ENCODE results near the gene ZNF185. TPM values are rescaled to one million over a fixed set of nuclear protein-coding genes. Genes with fewer than 3 reads are reported as not detected.

Gene ZNF185
- total RNA-seq, 1 donor from 2014 or later, result not detected

- intact Hi-C loops (cut with DNase I), result no loop called here
- Histone ChIP-seq H3K27ac (no peak overlapping the region), H3K4me1 (no peaks in the 10 kb centered on the region), H3K4me3 (no peak overlapping the region), H3K9me3 (no peaks in the 10 kb centered on the region), H3K36me3 (no peaks in the 10 kb centered on the region), H3K27me3 (no peaks in the 10 kb centered on the region)
- no peak for TF ChIP-seq CTCF (IDR thresholded peaks at IDR 0.05)
- no peak for DNase-seq (ENCODE audit: low spot score in 2 of 2)
Measured at GRCh38 chrX:152913346-152913745, 15.5 kb downstream of the ZNF185 start.

GRCh38 chrX:152913910-152914309 lies 16.0 kb downstream of the ZNF185 start:
- Histone ChIP-seq H3K27ac (no peak overlapping the region), H3K4me1 (no peaks in the 10 kb centered on the region), H3K36me3 (no peaks in the 10 kb centered on the region), H3K27me3 (no peaks in the 10 kb centered on the region), H3K4me3 (no peak overlapping the region), H3K9me3 (no peaks in the 10 kb centered on the region)
- no peak for TF ChIP-seq CTCF (IDR thresholded peaks at IDR 0.05)
- intact Hi-C loops (cut with DNase I), result no loop called here
- no peak for DNase-seq (ENCODE audit: low spot score in 2 of 2)

GRCh38 chrX:152915541-152916241 lies 17.8 kb downstream of the ZNF185 start:
- Histone ChIP-seq H3K36me3 (no peaks in the 10 kb centered on the region), H3K9me3 (no peaks in the 10 kb centered on the region), H3K4me1 (no peaks in the 10 kb centered on the region), H3K27ac (no peak overlapping the region), H3K4me3 (no peak overlapping the region), H3K27me3 (no peaks in the 10 kb centered on the region)
- TF ChIP-seq CTCF (IDR thresholded peaks at IDR 0.05), result peak in 1 of 3 experiments; percentile 39
- no peak for DNase-seq (ENCODE audit: low spot score in 2 of 2)
- intact Hi-C loops (cut with DNase I), result no loop called here

- Histone ChIP-seq H3K27me3 (no peaks in the 10 kb centered on the region), H3K27ac (no peak overlapping the region), H3K4me1 (no peaks in the 10 kb centered on the region), H3K36me3 (no peaks in the 10 kb centered on the region), H3K4me3 (no peak overlapping the region), H3K9me3 (no peaks in the 10 kb centered on the region)
- intact Hi-C loops (cut with DNase I), result no loop called here
- no peak for DNase-seq (ENCODE audit: low spot score in 2 of 2)
- no peak for TF ChIP-seq CTCF (IDR thresholded peaks at IDR 0.05)
Measured at GRCh38 chrX:152917656-152918579, 20.1 kb downstream of the ZNF185 start.

GRCh38 chrX:152918707-152919106 lies 20.8 kb downstream of the ZNF185 start:
- TF ChIP-seq CTCF (IDR thresholded peaks at IDR 0.05), result no peak
- Histone ChIP-seq H3K36me3 (no peaks in the 10 kb centered on the region), H3K27me3 (no peaks in the 10 kb centered on the region), H3K4me3 (no peak overlapping the region), H3K4me1 (no peaks in the 10 kb centered on the region), H3K9me3 (no peaks in the 10 kb centered on the region), H3K27ac (no peak overlapping the region)
- no peak for DNase-seq (ENCODE audit: low spot score in 2 of 2)
- intact Hi-C loops (cut with DNase I), result no loop called here
